ENCODE data around the gene CYREN.

GRCh38 chr7:135184254-135184841 is 13.8 kb upstream of the CYREN start:
- TF ChIP-seq CTCF (IDR thresholded peaks at IDR 0.05) (no peak), POLR2A (IDR thresholded peaks at IDR 0.05) (no peak), EP300 (IDR thresholded peaks at IDR 0.05) (no peak)
